Glutamatergic neuron (in vitro differentiated cells): ENCODE data around the gene ATP2B3. TPM values are rescaled to one million over a fixed set of nuclear protein-coding genes. Genes with fewer than 3 reads are reported as not detected.

Experiments used
- DNase-seq: peaks from one replicate; pipeline ENCODE4 v3.0.0; 2022
- H3K27ac Mint-ChIP-seq: one replicate; pipeline ENCODE4 v1.8.0; 2020; ENCODE audit warnings: mild to moderate bottlenecking, mixed read lengths, inconsistent platforms; ENCODE audit not compliant: unreplicated experiment
- H3K27me3 Mint-ChIP-seq: one replicate; pipeline ENCODE4 v1.8.0; 2020; ENCODE audit warnings: mild to moderate bottlenecking, moderate library complexity, mixed read lengths, inconsistent platforms; ENCODE audit not compliant: unreplicated experiment
- H3K36me3 Mint-ChIP-seq: one replicate; pipeline ENCODE4 v1.8.0; 2020; ENCODE audit warnings: mild to moderate bottlenecking, mixed read lengths, inconsistent platforms; ENCODE audit not compliant: unreplicated experiment
- H3K4me1 Mint-ChIP-seq: one replicate; pipeline ENCODE4 v1.8.0; 2020; ENCODE audit warnings: mild to moderate bottlenecking, low read depth, mixed read lengths, inconsistent platforms; ENCODE audit not compliant: unreplicated experiment
- H3K4me3 Mint-ChIP-seq: one replicate; pipeline ENCODE4 v1.8.0; 2020; ENCODE audit warnings: mild to moderate bottlenecking, mixed read lengths, inconsistent platforms; ENCODE audit not compliant: unreplicated experiment
- H3K9me3 Mint-ChIP-seq: one replicate; pipeline ENCODE4 v1.8.0; 2020; ENCODE audit warnings: mild to moderate bottlenecking, moderate library complexity, mixed read lengths, inconsistent platforms; ENCODE audit not compliant: unreplicated experiment
- total RNA-seq: library from RNA; stranded (reverse); fragmentation: NEBNext Ultra II Directional; extraction: Animal tissue kit (Norgen Biotek cat#: 25700); gene quantifications from one replicate; pipeline ENCODE4 v1.2.1, GENCODE V29; 2021; ENCODE audit not compliant: unreplicated experiment
- TF ChIP-seq, protein P1 (sequence below): fragments of 200-600 bp; sonication (generic); IDR thresholded peaks from one replicate; pipeline ENCODE4 v1.5.0; 2021; ENCODE audit not compliant: partially characterized antibody, unreplicated experiment

Gene ATP2B3
- total RNA-seq, 1 donor from 2014 or later: 68.0 TPM

DNA sequence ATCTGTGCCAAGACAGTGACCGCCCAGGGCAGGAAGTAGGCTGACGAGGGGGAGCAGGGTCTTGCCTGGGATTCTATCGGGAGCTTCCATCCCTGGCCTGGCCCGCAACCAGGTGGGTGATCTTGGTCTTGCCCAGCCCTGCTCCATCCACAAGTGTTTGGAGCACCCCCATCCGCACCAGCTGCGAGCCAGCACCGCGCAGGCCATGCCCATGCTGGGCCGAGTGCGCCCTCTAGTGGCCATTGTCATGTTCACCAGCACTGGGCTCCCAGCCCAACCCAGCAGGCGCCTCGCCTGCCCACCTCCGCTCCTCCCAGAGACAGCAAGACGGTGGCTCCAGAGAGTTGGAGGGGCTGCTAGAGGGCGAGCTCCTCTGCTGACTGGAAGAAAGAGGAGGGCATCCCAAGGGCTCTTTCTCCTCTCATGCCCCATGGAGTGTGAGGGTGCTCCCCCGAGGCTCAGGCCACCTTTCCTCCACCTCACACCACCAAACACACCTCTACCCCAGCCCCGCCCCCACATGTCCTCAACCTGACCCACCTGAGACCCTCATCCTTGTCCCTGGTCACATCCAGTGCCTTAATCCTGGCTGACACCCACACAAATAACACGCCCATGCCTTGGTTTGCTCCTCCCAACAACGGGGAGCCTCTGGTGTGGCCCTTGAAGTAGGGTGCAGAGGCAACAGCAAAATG lies 9.8 kb upstream of the ATP2B3 start:
- Mint-ChIP-seq H3K4me3 (no peak overlapping the region), H3K27ac (no peak overlapping the region), H3K4me1 (peaks cover 3% of the 10 kb centered on the region), H3K36me3 (no peaks in the 10 kb centered on the region), H3K27me3 (no peaks in the 10 kb centered on the region), H3K9me3 (no peaks in the 10 kb centered on the region)
- peak; percentile 86 for DNase-seq
- TF ChIP-seq, protein P1, sequence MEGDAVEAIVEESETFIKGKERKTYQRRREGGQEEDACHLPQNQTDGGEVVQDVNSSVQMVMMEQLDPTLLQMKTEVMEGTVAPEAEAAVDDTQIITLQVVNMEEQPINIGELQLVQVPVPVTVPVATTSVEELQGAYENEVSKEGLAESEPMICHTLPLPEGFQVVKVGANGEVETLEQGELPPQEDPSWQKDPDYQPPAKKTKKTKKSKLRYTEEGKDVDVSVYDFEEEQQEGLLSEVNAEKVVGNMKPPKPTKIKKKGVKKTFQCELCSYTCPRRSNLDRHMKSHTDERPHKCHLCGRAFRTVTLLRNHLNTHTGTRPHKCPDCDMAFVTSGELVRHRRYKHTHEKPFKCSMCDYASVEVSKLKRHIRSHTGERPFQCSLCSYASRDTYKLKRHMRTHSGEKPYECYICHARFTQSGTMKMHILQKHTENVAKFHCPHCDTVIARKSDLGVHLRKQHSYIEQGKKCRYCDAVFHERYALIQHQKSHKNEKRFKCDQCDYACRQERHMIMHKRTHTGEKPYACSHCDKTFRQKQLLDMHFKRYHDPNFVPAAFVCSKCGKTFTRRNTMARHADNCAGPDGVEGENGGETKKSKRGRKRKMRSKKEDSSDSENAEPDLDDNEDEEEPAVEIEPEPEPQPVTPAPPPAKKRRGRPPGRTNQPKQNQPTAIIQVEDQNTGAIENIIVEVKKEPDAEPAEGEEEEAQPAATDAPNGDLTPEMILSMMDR: peak; percentile 87

DNA sequence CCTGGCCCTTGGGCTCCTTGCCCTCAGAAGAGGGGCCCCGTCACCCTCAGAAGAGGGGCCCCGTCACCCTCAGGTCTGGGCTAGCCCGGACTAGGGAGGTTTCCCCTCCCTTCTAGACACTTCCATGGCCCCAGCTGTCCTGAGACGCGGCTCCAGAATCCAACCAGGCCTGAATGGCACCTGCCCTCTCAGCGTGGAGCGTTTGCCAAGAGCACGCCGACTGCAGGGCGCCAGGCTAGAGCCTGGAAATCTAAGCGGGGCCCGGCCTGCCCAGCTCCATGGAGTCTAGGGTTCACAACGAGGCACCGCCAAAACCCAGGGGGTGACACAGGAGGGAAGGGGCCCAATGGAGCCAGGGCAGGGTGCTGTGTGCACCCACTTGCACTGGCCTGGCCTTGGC lies 7.8 kb upstream of the ATP2B3 start:
- Mint-ChIP-seq H3K27ac (no peak overlapping the region), H3K4me3 (no peak overlapping the region), H3K36me3 (no peaks in the 10 kb centered on the region), H3K27me3 (no peaks in the 10 kb centered on the region), H3K9me3 (no peaks in the 10 kb centered on the region), H3K4me1 (peaks cover 3% of the 10 kb centered on the region)
- DNase-seq: no peak
- TF ChIP-seq, protein P1: no peak

DNA sequence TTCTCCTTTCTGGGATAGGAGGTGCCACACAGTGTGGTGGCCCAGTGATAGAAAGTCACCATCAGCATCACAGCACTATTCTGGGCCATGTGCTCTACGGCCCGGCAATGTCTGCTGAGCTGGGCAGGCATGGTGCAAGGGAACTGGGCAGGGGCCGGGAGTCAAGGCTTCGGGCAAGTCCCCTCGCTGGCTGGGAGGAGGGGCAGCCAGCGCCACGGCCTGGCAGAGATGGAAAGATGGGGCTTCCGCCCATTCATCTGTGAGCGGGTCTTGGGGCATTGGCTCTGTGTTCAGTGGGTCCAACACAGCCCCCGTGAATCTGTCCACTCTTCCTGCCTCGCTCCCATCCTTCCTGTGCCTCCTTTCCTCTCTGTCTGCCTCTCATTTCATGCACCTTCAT lies 7.1 kb upstream of the ATP2B3 start:
- Mint-ChIP-seq H3K4me3 (no peak overlapping the region), H3K9me3 (no peaks in the 10 kb centered on the region), H3K4me1 (peaks cover 3% of the 10 kb centered on the region), H3K36me3 (no peaks in the 10 kb centered on the region), H3K27me3 (no peaks in the 10 kb centered on the region), H3K27ac (no peak overlapping the region)
- TF ChIP-seq, protein P1: no peak
- no peak for DNase-seq

DNA sequence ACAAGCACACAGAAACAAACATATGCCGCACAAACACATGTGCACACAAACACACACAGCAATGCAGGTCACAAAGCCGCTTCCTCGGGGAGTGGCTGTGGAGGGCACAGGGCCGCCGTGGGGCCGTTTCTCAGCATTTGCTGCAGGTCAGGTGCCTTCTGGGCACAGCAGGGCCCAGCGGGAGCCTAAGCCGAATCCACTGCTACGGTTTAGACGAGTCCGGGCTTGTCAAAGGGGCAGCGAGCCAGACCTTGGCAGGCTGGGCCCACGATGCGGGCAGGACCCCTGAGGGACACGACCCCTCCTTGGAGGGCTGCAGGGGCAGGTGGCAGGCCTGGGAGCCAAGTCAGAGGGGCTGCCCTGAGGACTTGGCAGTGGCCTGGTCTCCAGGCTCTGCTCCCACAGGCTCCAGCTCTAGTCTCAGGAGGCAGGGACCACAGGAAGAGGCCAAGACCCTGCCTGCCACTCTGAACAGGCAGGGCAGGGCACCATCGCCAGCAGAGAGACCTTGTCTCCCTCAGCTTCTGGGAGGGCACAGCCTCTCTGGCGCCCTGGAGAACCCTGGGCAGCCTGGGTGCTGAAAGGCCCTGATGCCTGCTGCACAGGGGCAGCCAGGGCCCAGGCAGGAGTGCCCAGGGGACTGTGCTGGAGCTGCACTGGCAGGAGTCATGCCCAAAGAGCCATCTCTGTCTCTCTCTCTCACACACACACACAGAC lies 5.5 kb upstream of the ATP2B3 start:
- Mint-ChIP-seq H3K27me3 (peaks cover 4% of the 10 kb centered on the region), H3K36me3 (no peaks in the 10 kb centered on the region), H3K4me1 (peaks cover 9% of the 10 kb centered on the region), H3K4me3 (no peak overlapping the region), H3K27ac (no peak overlapping the region), H3K9me3 (peaks cover 5% of the 10 kb centered on the region)
- TF ChIP-seq, protein P1: no peak
- DNase-seq: no peak

DNA sequence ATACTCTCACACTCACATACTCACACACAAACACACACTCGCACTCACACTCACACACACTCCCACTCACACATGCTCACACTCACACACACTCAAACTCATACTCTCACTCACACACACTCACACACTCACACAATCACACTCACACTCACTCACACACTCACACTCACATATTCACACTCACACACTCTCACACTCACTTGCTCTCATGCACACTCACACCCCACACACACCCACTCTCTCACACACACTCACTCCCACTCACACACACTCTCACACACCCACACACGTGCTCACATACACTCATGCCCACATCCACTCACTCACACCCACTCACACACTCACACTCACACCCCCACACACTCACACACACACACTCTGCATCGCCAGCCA lies 4.9 kb upstream of the ATP2B3 start:
- TF ChIP-seq, protein P1: no peak
- H3K9me3 Mint-ChIP-seq: peaks cover 5% of the 10 kb centered on the region
- no peak for DNase-seq
- H3K4me3 Mint-ChIP-seq: no peak overlapping the region
- H3K27me3 Mint-ChIP-seq: peaks cover 4% of the 10 kb centered on the region
- peaks cover 9% of the 10 kb centered on the region for H3K4me1 Mint-ChIP-seq
- no peak overlapping the region for H3K27ac Mint-ChIP-seq
- no peaks in the 10 kb centered on the region for H3K36me3 Mint-ChIP-seq
